GM13977 (cell line): ENCODE results near the gene TMEM88.

ENCODE experiments used
- DNase-seq: peaks from one replicate; pipeline ENCODE4 v3.0.0; 2012; ENCODE audit warnings: low spot score
- CTCF ChIP-seq: IDR thresholded peaks from 2 replicates; pipeline ENCODE4 v1.5.1; 2012; ENCODE audit warnings: mild to moderate bottlenecking, control low read depth; ENCODE audit not compliant: insufficient read depth; ENCODE audit errors: extremely low read depth, missing control alignments
- in situ Hi-C: fragments of 300-500 bp; cut with MboI; formaldehyde crosslinking; loops from one replicate; pipeline ENCODE4 v1.12.0; 2022; ENCODE audit warnings: low sequenced_read_pairs, low pct_unique_long_range_greater_than_20kb, mixed read lengths, inconsistent platforms; ENCODE audit not compliant: unreplicated experiment

Gene TMEM88

GRCh38 chr17:7886227-7887037 is 31.6 kb downstream of the TMEM88 start:
- in situ Hi-C loops = no loop called here

GRCh38 chr17:7887038-7887481 is 32.2 kb downstream of the TMEM88 start:
- in situ Hi-C loops = no loop called here
- no peak for DNase-seq
- TF ChIP-seq CTCF = no peak

More at GRCh38 chr17:7886227-7887037, 31.6 kb downstream of the TMEM88 start:
- TF ChIP-seq CTCF = no peak
- peak; percentile 64 for DNase-seq

- TF ChIP-seq CTCF = no peak
- peak; percentile 92 for DNase-seq
- in situ Hi-C loops = no loop called here
These were observed 32.8 kb downstream of the TMEM88 start for GRCh38 chr17:7887482-7888183.

- TF ChIP-seq CTCF = no peak
- in situ Hi-C loops = no loop called here
- no peak for DNase-seq
These were observed 33.5 kb downstream of the TMEM88 start, which contains the start of gene CHD3 for GRCh38 chr17:7888184-7888920. CHD3 (plus strand) TSS chr17:7888789; CDS start chr17:7889001, 212 bp downstream.

GRCh38 chr17:7889166-7889955 is 34.5 kb downstream of the TMEM88 start:
- no peak for TF ChIP-seq CTCF
- in situ Hi-C loops = no loop called here
- DNase-seq = no peak

- in situ Hi-C loops = no loop called here
- TF ChIP-seq CTCF = no peak
- DNase-seq = no peak
These were observed 38.5 kb downstream of the TMEM88 start for GRCh38 chr17:7893187-7893880.
